Panc1 (cell line): Measurements from ENCODE around the gene CYP24A1. TPM values are rescaled to one million over a fixed set of nuclear protein-coding genes. Genes with fewer than 3 reads are reported as not detected.

Experiments used
- ATAC-seq: fragments of 200-7000 bp; cut with Tn5 transposase; 2 replicates; pipeline ENCODE4 v1.9.1; 2020; ENCODE audit warnings: mild to moderate bottlenecking, moderate library complexity
- BruUV-seq: library from RNA; stranded (reverse); fragments of 400-500 nt; replicated peaks from 2 replicates; lab custom pipeline; 2021; lab: Mats Ljungman, UMichigan
- CTCF ChIA-PET: fragments of 300-600 bp; sonication (Branson Sonifier 250); formaldehyde crosslinking; loops from one replicate; lab custom pipeline; 2022; ENCODE audit warnings: antibody characterized with exemption; lab: Charles Lee
- POLR2A ChIA-PET: fragments of 300-600 bp; sonication (Branson Sonifier 250); formaldehyde crosslinking; loops from one replicate; lab custom pipeline; 2022; ENCODE audit warnings: antibody characterized with exemption; lab: Charles Lee
- DNase-seq: peaks from one replicate; pipeline ENCODE4 v3.0.0-alpha.2; 2010; ENCODE audit warnings: low read depth, low spot score
- H3K27ac ChIP-seq: 2 replicates; pipeline ENCODE4 v1.5.1; 2011; ENCODE audit warnings: mild to moderate bottlenecking, low read length, inconsistent platforms
- H3K27me3 ChIP-seq: fragments of 200-500 bp; sonication (Bioruptor generic); 2 replicates; pipeline ENCODE4 v1.6.0; 2014; ENCODE audit warnings: low read length, inconsistent platforms; ENCODE audit not compliant: control insufficient read depth, insufficient read depth
- H3K36me3 ChIP-seq: fragments of 200-500 bp; sonication (Bioruptor generic); 2 replicates; pipeline ENCODE4 v1.5.1; 2014; ENCODE audit warnings: inconsistent platforms, mild to moderate bottlenecking, low read length, moderate library complexity; ENCODE audit not compliant: control insufficient read depth, insufficient read depth
- H3K4me1 ChIP-seq: 2 replicates; pipeline ENCODE4 v1.5.1; 2011; ENCODE audit warnings: inconsistent platforms, mild to moderate bottlenecking, low read length, moderate library complexity; ENCODE audit not compliant: control insufficient read depth, insufficient read depth
- H3K4me3 ChIP-seq, 2 experiments: 2 replicates each; pipeline ENCODE4 v1.5.1; 2011 to 2012; ENCODE audit warnings: low read depth in 2 of 2, low read length in 2 of 2, mild to moderate bottlenecking in 2 of 2, inconsistent platforms in 1 of 2, moderate library complexity in 1 of 2
- H3K9me3 ChIP-seq: fragments of 200-500 bp; sonication (Bioruptor generic); 2 replicates; pipeline ENCODE4 v1.5.1; 2014; ENCODE audit warnings: low read depth, mild to moderate bottlenecking, inconsistent platforms, low read length, moderate library complexity; ENCODE audit not compliant: control insufficient read depth, insufficient read depth
- POLR2AphosphoS5 ChIP-seq: IDR thresholded peaks from 2 replicates; pipeline ENCODE4 v1.6.1; 2012; ENCODE audit warnings: mild to moderate bottlenecking, low read depth, low read length, moderate library complexity
- SIN3A ChIP-seq: IDR thresholded peaks from 2 replicates; pipeline ENCODE4 v1.6.1; 2012; ENCODE audit warnings: low read depth, mild to moderate bottlenecking, low read length, moderate library complexity, borderline replicate concordance; ENCODE audit not compliant: insufficient read depth
- TCF7L2 ChIP-seq: IDR thresholded peaks from 2 replicates; pipeline ENCODE4 v1.6.1; 2011; ENCODE audit warnings: mild to moderate bottlenecking, low read depth, low read length, inconsistent platforms
- in situ Hi-C: cut with HindIII; loops from 2 replicates; pipeline ENCODE4 v1.10.0; 2016; ENCODE audit warnings: low sequenced_read_pairs, low pct_unique_long_range_greater_than_20kb
- intact Hi-C: fragments of 100-400 bp; cut with micrococcal nuclease; formaldehyde crosslinking; loops from one replicate; pipeline ENCODE4 v1.10.0; 2022; ENCODE audit not compliant: unreplicated experiment
- total RNA-seq: library from RNA; stranded (reverse); gene quantifications from one replicate; pipeline ENCODE4 v1.2.1, GENCODE V29; 2021; ENCODE audit not compliant: unreplicated experiment
- TF ChIP-seq, protein P1 (sequence below), 2 experiments: IDR thresholded peaks; 2 replicates each; pipeline ENCODE4 v1.6.1; 2011 to 2012; ENCODE audit warnings: low read depth in 2 of 2, control low read depth in 1 of 2, low read length in 1 of 2, mild to moderate bottlenecking in 1 of 2, moderate library complexity in 1 of 2; ENCODE audit not compliant: insufficient read depth in 1 of 2
- TF ChIP-seq, protein P2 (sequence below): fragments of 450-650 bp; IDR thresholded peaks from 2 replicates; pipeline ENCODE4 v1.5.1; 2017; ENCODE audit warnings: mild to moderate bottlenecking

The CYP24A1 gene
- total RNA-seq, 1 experiment from 2014 or later: 3.0 TPM

DNA sequence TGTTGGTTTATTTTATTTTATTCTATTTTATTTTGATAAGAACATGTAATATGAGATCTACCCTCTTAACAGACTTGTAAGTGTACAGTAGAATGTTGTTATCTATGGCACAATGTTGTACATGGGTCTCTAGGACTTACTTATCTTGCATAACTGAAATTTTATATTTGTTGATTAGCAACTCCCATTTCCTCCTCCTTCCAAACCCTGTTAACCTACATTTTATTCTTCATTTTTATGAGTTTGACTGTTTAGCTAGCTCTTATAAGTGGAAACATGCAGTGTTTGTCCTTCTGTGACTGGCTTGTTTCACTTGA, 65.5 kb downstream of the CYP24A1 start:
- Histone ChIP-seq H3K27ac (no peak overlapping the region), H3K36me3 (no peaks in the 10 kb centered on the region), H3K4me3 (no peak overlapping the region), H3K9me3 (no peaks in the 10 kb centered on the region), H3K27me3 (no peaks in the 10 kb centered on the region), H3K4me1 (no peaks in the 10 kb centered on the region)
- DNase-seq: no peak
- CTCF ChIA-PET: no interaction called here
- POLR2A ChIA-PET: no interaction called here
- BruUV-seq: no TSS peak
- TF ChIP-seq TCF7L2 (no peak), POLR2AphosphoS5 (no peak)
- TF ChIP-seq, protein P1, sequence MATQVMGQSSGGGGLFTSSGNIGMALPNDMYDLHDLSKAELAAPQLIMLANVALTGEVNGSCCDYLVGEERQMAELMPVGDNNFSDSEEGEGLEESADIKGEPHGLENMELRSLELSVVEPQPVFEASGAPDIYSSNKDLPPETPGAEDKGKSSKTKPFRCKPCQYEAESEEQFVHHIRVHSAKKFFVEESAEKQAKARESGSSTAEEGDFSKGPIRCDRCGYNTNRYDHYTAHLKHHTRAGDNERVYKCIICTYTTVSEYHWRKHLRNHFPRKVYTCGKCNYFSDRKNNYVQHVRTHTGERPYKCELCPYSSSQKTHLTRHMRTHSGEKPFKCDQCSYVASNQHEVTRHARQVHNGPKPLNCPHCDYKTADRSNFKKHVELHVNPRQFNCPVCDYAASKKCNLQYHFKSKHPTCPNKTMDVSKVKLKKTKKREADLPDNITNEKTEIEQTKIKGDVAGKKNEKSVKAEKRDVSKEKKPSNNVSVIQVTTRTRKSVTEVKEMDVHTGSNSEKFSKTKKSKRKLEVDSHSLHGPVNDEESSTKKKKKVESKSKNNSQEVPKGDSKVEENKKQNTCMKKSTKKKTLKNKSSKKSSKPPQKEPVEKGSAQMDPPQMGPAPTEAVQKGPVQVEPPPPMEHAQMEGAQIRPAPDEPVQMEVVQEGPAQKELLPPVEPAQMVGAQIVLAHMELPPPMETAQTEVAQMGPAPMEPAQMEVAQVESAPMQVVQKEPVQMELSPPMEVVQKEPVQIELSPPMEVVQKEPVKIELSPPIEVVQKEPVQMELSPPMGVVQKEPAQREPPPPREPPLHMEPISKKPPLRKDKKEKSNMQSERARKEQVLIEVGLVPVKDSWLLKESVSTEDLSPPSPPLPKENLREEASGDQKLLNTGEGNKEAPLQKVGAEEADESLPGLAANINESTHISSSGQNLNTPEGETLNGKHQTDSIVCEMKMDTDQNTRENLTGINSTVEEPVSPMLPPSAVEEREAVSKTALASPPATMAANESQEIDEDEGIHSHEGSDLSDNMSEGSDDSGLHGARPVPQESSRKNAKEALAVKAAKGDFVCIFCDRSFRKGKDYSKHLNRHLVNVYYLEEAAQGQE (IDR thresholded peaks at IDR 0.05; ENCODE audit: insufficient read depth in 1 of 2, low read depth in 2 of 2, low read length in 1 of 2): no peak
- TF ChIP-seq, protein P2, sequence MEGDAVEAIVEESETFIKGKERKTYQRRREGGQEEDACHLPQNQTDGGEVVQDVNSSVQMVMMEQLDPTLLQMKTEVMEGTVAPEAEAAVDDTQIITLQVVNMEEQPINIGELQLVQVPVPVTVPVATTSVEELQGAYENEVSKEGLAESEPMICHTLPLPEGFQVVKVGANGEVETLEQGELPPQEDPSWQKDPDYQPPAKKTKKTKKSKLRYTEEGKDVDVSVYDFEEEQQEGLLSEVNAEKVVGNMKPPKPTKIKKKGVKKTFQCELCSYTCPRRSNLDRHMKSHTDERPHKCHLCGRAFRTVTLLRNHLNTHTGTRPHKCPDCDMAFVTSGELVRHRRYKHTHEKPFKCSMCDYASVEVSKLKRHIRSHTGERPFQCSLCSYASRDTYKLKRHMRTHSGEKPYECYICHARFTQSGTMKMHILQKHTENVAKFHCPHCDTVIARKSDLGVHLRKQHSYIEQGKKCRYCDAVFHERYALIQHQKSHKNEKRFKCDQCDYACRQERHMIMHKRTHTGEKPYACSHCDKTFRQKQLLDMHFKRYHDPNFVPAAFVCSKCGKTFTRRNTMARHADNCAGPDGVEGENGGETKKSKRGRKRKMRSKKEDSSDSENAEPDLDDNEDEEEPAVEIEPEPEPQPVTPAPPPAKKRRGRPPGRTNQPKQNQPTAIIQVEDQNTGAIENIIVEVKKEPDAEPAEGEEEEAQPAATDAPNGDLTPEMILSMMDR: no peak
- no peak for ATAC-seq
- in situ Hi-C loops: no loop called here
- intact Hi-C loops: no loop called here

DNA sequence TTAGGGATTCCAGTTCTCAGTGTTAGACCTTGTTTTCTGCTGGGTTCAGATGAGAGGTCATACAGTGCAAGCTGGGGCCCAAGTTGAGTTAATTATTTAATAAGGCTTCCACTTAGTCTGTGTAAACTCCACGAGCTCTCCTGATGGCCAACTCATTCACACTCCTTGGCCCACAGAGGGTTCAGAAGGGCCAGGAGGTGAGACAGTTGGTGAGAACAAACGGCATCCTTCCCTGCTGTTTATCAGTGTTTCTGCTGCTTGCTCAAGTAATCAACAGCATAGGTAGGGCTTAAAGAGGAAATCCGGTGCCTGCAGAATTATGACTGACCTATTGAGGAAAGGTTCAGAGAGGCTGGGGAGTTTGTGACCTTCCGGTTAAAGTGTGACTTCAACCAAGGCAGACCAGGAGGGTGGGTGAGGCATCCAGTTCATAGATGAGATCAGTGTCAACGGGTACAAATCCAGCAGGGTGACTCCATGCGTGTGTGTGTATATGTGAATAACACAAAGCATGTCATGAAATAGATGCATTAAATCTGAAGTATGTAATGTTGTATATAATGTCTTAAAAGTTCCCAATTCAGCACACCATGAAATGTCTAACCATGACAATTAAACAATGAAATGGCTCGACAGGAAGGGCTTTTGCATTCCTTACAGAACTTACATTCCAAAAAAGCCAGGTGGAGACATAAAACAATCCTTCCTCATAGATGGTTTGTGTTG, 66.0 kb downstream of the CYP24A1 start:
- DNase-seq: no peak
- H3K27ac ChIP-seq: 0 out of 2 replicates have a peak overlapping the region, but pooled peaks have one; percentile 4
- intact Hi-C loops (no loop called here), in situ Hi-C loops (no loop called here)
- H3K9me3 ChIP-seq: no peaks in the 10 kb centered on the region
- ChIA-PET POLR2A (no interaction called here), CTCF (no interaction called here)
- no peaks in the 10 kb centered on the region for H3K27me3 ChIP-seq
- no peaks in the 10 kb centered on the region for H3K4me1 ChIP-seq
- no peak overlapping the region for H3K4me3 ChIP-seq
- no peak for ATAC-seq
- no TSS peak for BruUV-seq
- H3K36me3 ChIP-seq: no peaks in the 10 kb centered on the region
- TF ChIP-seq, protein P2: no peak
- no peak for TF ChIP-seq POLR2AphosphoS5
- TF ChIP-seq SIN3A: no peak
- no peak for TF ChIP-seq TCF7L2
- TF ChIP-seq, protein P1 (IDR thresholded peaks at IDR 0.05; ENCODE audit: insufficient read depth in 1 of 2, low read depth in 2 of 2, low read length in 1 of 2): no peak
